Liver (tissue), 9 donors: ENCODE results near the gene FMN2. TPM values are rescaled to one million over a fixed set of nuclear protein-coding genes. Genes with fewer than 3 reads are reported as not detected.

Experiments used
- DNase-seq: peaks from one replicate; pipeline ENCODE4 v3.0.0-alpha.2; 2017; ENCODE audit warnings: low spot score
- H3K27ac ChIP-seq, 2 donors: one replicate each; pipeline ENCODE4 v1.7.0; 2013; ENCODE audit warnings: inconsistent platforms in 2 of 2, low read length in 2 of 2, control low read depth in 1 of 2, low read depth in 1 of 2, mild to moderate bottlenecking in 1 of 2
- H3K27me3 ChIP-seq, 4 donors: one replicate each; pipeline versions ENCODE4 v1.6.1 to v1.7.0; 2013; ENCODE audit warnings: low read length in 3 of 4, inconsistent platforms in 1 of 4, mild to moderate bottlenecking in 1 of 4, moderate library complexity in 1 of 4; ENCODE audit not compliant: control insufficient read depth in 4 of 4, insufficient read depth in 4 of 4
- H3K36me3 ChIP-seq, 4 donors: one replicate each; pipeline versions ENCODE4 v1.6.1 to v1.7.0; 2013; ENCODE audit warnings: low read length in 3 of 4, mild to moderate bottlenecking in 3 of 4, low read depth in 1 of 4, moderate library complexity in 1 of 4; ENCODE audit not compliant: control insufficient read depth in 4 of 4, insufficient read depth in 3 of 4
- H3K4me1 ChIP-seq, 4 donors: one replicate each; pipeline versions ENCODE4 v1.6.1 to v1.7.0; 2013; ENCODE audit warnings: low read length in 3 of 4, mild to moderate bottlenecking in 3 of 4, moderate library complexity in 1 of 4; ENCODE audit not compliant: control insufficient read depth in 4 of 4, insufficient read depth in 4 of 4
- H3K4me3 ChIP-seq, 3 donors: one replicate each; pipeline versions ENCODE4 v1.6.1 to v1.7.0; 2013; ENCODE audit warnings: low read length in 3 of 3, control low read depth in 1 of 3, low read depth in 1 of 3, mild to moderate bottlenecking in 1 of 3
- H3K9ac ChIP-seq, 2 donors: one replicate each; pipeline ENCODE4 v1.7.0; 2013; ENCODE audit warnings: low read length in 2 of 2, mild to moderate bottlenecking in 2 of 2, moderate library complexity in 2 of 2, control low read depth in 1 of 2, low read depth in 1 of 2
- H3K9me3 ChIP-seq, 4 donors: one replicate each; pipeline versions ENCODE4 v1.6.1 to v1.7.0; 2013; ENCODE audit warnings: low read length in 3 of 4; ENCODE audit not compliant: control insufficient read depth in 4 of 4
- CTCF ChIP-seq: fragments of 150-350 bp; IDR thresholded peaks from 2 replicates; pipeline ENCODE4 v1.5.1; 2017; ENCODE audit warnings: improper control_type of control experiment, low read depth, low read length; ENCODE audit not compliant: missing input control
- EGR1 ChIP-seq, 2 donors: IDR thresholded peaks; 2 replicates each; pipeline ENCODE4 v1.6.1; 2016 to 2018; ENCODE audit warnings: antibody characterized with exemption in 2 of 2, low read depth in 2 of 2
- FOXA2 ChIP-seq: IDR thresholded peaks from 2 replicates; pipeline ENCODE4 v1.6.1; 2016; ENCODE audit warnings: antibody characterized with exemption
- HNF4A ChIP-seq, 2 donors: conservative IDR thresholded peaks; 2 replicates each; pipeline ENCODE4 v1.6.1; 2016; ENCODE audit warnings: antibody characterized with exemption in 2 of 2, mild to moderate bottlenecking in 2 of 2
- HNF4G ChIP-seq: IDR thresholded peaks from 2 replicates; pipeline ENCODE4 v1.6.1; 2016; ENCODE audit warnings: antibody characterized with exemption
- JUND ChIP-seq, 2 donors: IDR thresholded peaks; 2 replicates each; pipeline ENCODE4 v1.6.1; 2016; ENCODE audit warnings: antibody characterized with exemption in 2 of 2
- MAX ChIP-seq: IDR thresholded peaks from 2 replicates; pipeline ENCODE4 v1.6.1; 2016; ENCODE audit warnings: antibody characterized with exemption
- NR2F2 ChIP-seq: IDR thresholded peaks from 2 replicates; pipeline ENCODE4 v1.6.1; 2016; ENCODE audit warnings: antibody characterized with exemption
- RAD21 ChIP-seq, 2 donors: IDR thresholded peaks; 2 replicates each; pipeline ENCODE4 v1.6.1; 2016; ENCODE audit warnings: antibody characterized with exemption in 2 of 2, mild to moderate bottlenecking in 2 of 2
- REST ChIP-seq: IDR thresholded peaks from 2 replicates; pipeline ENCODE4 v1.6.1; 2016; ENCODE audit warnings: antibody characterized with exemption, mild to moderate bottlenecking
- RXRA ChIP-seq, 2 donors: IDR thresholded peaks; 2 replicates each; pipeline ENCODE4 v1.6.1; 2017 to 2018; ENCODE audit warnings: antibody characterized with exemption in 2 of 2, mild to moderate bottlenecking in 1 of 2
- SP1 ChIP-seq: IDR thresholded peaks from 2 replicates; pipeline ENCODE4 v1.6.1; 2018; ENCODE audit warnings: antibody characterized with exemption, mild to moderate bottlenecking
- YY1 ChIP-seq: IDR thresholded peaks from 2 replicates; pipeline ENCODE4 v1.6.1; 2016; ENCODE audit warnings: antibody characterized with exemption, mild to moderate bottlenecking
- ZBTB33 ChIP-seq: IDR thresholded peaks from 2 replicates; pipeline ENCODE4 v1.6.1; 2016; ENCODE audit warnings: antibody characterized with exemption
- WGBS: extraction: QIAGEN DNeasy Blood & Tissue Kit; methylation state at CpG from one replicate; pipeline ENCODE4 v1.1.7; 2013; 5-methylcytosine and 5-hydroxymethylcytosine counted together
- polyA plus RNA-seq, 2 donors: library from polyadenylated mRNA; stranded (reverse) in 1 of 2; unstranded in 1 of 2; fragments of 200-250 nt in 1 of 2; fragments of >200 nt in 1 of 2; fragmentation: Nextera tagmentation in 1 of 2; extraction: Ambion mirVana in 1 of 2; gene quantifications; one replicate each; pipeline versions ENCODE4 v1.2.1 to v1.2.3, GENCODE V29; 2013 to 2015
- total RNA-seq, 2 donors: library from RNA; depleted of rRNA; stranded (reverse); fragments of >200 nt; gene quantifications; one replicate each; pipeline ENCODE4 v1.2.3, GENCODE V29; 2014
- donor health status: healthy.
- donor health status: healthy.
- donor health status: healthy.
- donor health status: healthy.
- donor health status: healthy.

Gene FMN2
- total and polyA plus RNA-seq, 4 donors, result 0.17 TPM; not detected in 3

- DNase-seq, result no peak
- H3K4me3 ChIP-seq, result no peak overlapping the region
- no peaks in the 10 kb centered on the region for H3K9me3 ChIP-seq
- H3K27me3 ChIP-seq, result no peaks in the 10 kb centered on the region
- no peaks in the 10 kb centered on the region for H3K36me3 ChIP-seq
- H3K4me1 ChIP-seq, result no peaks in the 10 kb centered on the region
- no peak overlapping the region for H3K27ac ChIP-seq
- TF ChIP-seq REST, result no peak
- no peak for TF ChIP-seq EGR1 (IDR thresholded peaks at IDR 0.05; ENCODE audit: low read depth in 2 of 2)
- no peak for TF ChIP-seq CTCF
- no peak for TF ChIP-seq RAD21 (IDR thresholded peaks at IDR 0.05)
- no peak for TF ChIP-seq SP1
- no peak for TF ChIP-seq FOXA2
- TF ChIP-seq JUND (IDR thresholded peaks at IDR 0.05), result no peak
- no peak overlapping the region for H3K9ac ChIP-seq
Measured at GRCh38 chr1:240217403-240217802, 125.7 kb downstream of the FMN2 start.

GRCh38 chr1:240219104-240219503 lies 127.4 kb downstream of the FMN2 start:
- H3K27ac ChIP-seq, result no peak overlapping the region
- H3K36me3 ChIP-seq, result no peaks in the 10 kb centered on the region
- H3K27me3 ChIP-seq, result no peaks in the 10 kb centered on the region
- TF ChIP-seq HNF4G (no peak), YY1 (no peak), HNF4A (conservative IDR thresholded peaks at IDR 0.05) (no peak), RXRA (IDR thresholded peaks at IDR 0.05) (no peak)
- DNase-seq, result no peak
- no peak overlapping the region for H3K9ac ChIP-seq
- H3K4me1 ChIP-seq, result no peaks in the 10 kb centered on the region
- 63% methylated on average over 6 of the region's 6 CpGs for WGBS
- H3K9me3 ChIP-seq, result no peaks in the 10 kb centered on the region
- no peak overlapping the region for H3K4me3 ChIP-seq

- 77% methylated on average over 1 of the region's 1 CpG for WGBS
- peaks cover 3 to 6% (median 4%) of the 10 kb centered on the region in 4 donors for H3K9me3 ChIP-seq
- H3K27ac ChIP-seq, result no peak overlapping the region
- no peaks in the 10 kb centered on the region for H3K27me3 ChIP-seq
- no peaks in the 10 kb centered on the region for H3K4me1 ChIP-seq
- no peak overlapping the region for H3K9ac ChIP-seq
- no peaks in the 10 kb centered on the region for H3K36me3 ChIP-seq
- DNase-seq, result no peak
- H3K4me3 ChIP-seq, result no peak overlapping the region
- TF ChIP-seq YY1 (no peak), REST (no peak), HNF4G (no peak), HNF4A (conservative IDR thresholded peaks at IDR 0.05) (no peak), RXRA (IDR thresholded peaks at IDR 0.05) (no peak), MAX (no peak), JUND (IDR thresholded peaks at IDR 0.05) (no peak), ZBTB33 (no peak), CTCF (no peak), NR2F2 (no peak), SP1 (no peak), EGR1 (IDR thresholded peaks at IDR 0.05; ENCODE audit: low read depth in 2 of 2) (no peak)
Measured at GRCh38 chr1:240226102-240226501, 134.4 kb downstream of the FMN2 start.
